MM.1S (cell line): ENCODE results near the gene TUBA4B.

Experiments
- DNase-seq: peaks from one replicate; pipeline ENCODE4 v3.0.0-alpha.2; 2015
- H2AFZ ChIP-seq: fragments of 300-600 bp; sonication (generic); 2 replicates; pipeline ENCODE4 v1.6.0; 2016; ENCODE audit warnings: antibody characterized with exemption, low read length
- H3F3A ChIP-seq: fragments of 300-600 bp; sonication (generic); 2 replicates; pipeline ENCODE4 v1.6.1; 2016; ENCODE audit warnings: mild to moderate bottlenecking, antibody characterized with exemption, low read length, moderate library complexity, mixed read lengths; ENCODE audit not compliant: insufficient read depth
- H3K27ac ChIP-seq: fragments of 300-600 bp; sonication (generic); 2 replicates; pipeline ENCODE4 v1.5.1; 2016; ENCODE audit warnings: mild to moderate bottlenecking, low read length
- H3K27me3 ChIP-seq: fragments of 300-600 bp; sonication (generic); replicated peaks from 2 replicates; pipeline ENCODE4 v1.6.0; 2016; ENCODE audit warnings: low read length; ENCODE audit not compliant: insufficient read depth
- H3K36me3 ChIP-seq: fragments of 300-600 bp; sonication (generic); replicated peaks from 2 replicates; pipeline ENCODE4 v1.6.1; 2016; ENCODE audit warnings: mild to moderate bottlenecking, low read length, mixed read lengths; ENCODE audit not compliant: insufficient read depth
- H3K4me1 ChIP-seq: fragments of 300-600 bp; sonication (generic); 2 replicates; pipeline ENCODE4 v1.6.1; 2016; ENCODE audit warnings: low read length, mixed read lengths
- H3K4me2 ChIP-seq: fragments of 300-600 bp; sonication (generic); 2 replicates; pipeline ENCODE4 v1.6.0; 2016; ENCODE audit warnings: low read depth, low read length
- H3K4me3 ChIP-seq: fragments of 300-600 bp; sonication (generic); 2 replicates; pipeline ENCODE4 v1.5.1; 2016; ENCODE audit warnings: low read length, mixed read lengths
- H3K79me2 ChIP-seq: fragments of 300-600 bp; sonication (generic); 2 replicates; pipeline ENCODE4 v1.6.1; 2016; ENCODE audit warnings: mixed run types, low read length, mixed read lengths
- H3K9ac ChIP-seq: fragments of 300-600 bp; sonication (generic); 2 replicates; pipeline ENCODE4 v1.6.1; 2016; ENCODE audit warnings: low read length, mixed read lengths
- H3K9me2 ChIP-seq: fragments of 300-600 bp; sonication (generic); replicated peaks from 2 replicates; pipeline ENCODE4 v1.6.1; 2016; ENCODE audit warnings: mild to moderate bottlenecking, low read length, mixed read lengths; ENCODE audit not compliant: insufficient read depth
- H3K9me3 ChIP-seq: fragments of 300-600 bp; sonication (generic); replicated peaks from 2 replicates; pipeline ENCODE4 v1.6.1; 2016; ENCODE audit warnings: mild to moderate bottlenecking, low read length, mixed read lengths; ENCODE audit not compliant: insufficient read depth
- H4K20me1 ChIP-seq: fragments of 300-600 bp; sonication (generic); 2 replicates; pipeline ENCODE4 v1.6.1; 2016; ENCODE audit warnings: mild to moderate bottlenecking, low read length, moderate library complexity, mixed read lengths; ENCODE audit not compliant: insufficient read depth
- CTCF ChIP-seq: fragments of 300-600 bp; sonication (generic); IDR thresholded peaks from 2 replicates; pipeline ENCODE4 v1.5.1; 2016; ENCODE audit warnings: antibody characterized with exemption, low read length, mixed read lengths
- EZH2 ChIP-seq: fragments of 300-600 bp; sonication (generic); optimal IDR thresholded peaks from 2 replicates; pipeline ENCODE3; 2017; ENCODE audit warnings: low read depth, mild to moderate bottlenecking, antibody characterized with exemption, low read length, mixed read lengths
- EZH2phosphoT487 ChIP-seq: fragments of 300-600 bp; sonication (generic); IDR thresholded peaks from 2 replicates; pipeline ENCODE4 v1.6.1; 2018; ENCODE audit warnings: antibody characterized with exemption, low read length

Gene TUBA4B

GRCh38 chr2:219314804-219315468 is 61.9 kb downstream of the TUBA4B start:
- no peak for DNase-seq
- Histone ChIP-seq H3K4me2 (no peak overlapping the region), H3K27me3 (peaks cover 16% of the 10 kb centered on the region), H3K36me3 (no peaks in the 10 kb centered on the region), H3K9ac (no peak overlapping the region), H3K79me2 (no peaks in the 10 kb centered on the region), H4K20me1 (no peaks in the 10 kb centered on the region), H3K9me2 (no peaks in the 10 kb centered on the region), H3F3A (no peaks in the 10 kb centered on the region), H3K4me3 (no peak overlapping the region), H3K27ac (no peak overlapping the region), H3K9me3 (no peaks in the 10 kb centered on the region), H2AFZ (no peak overlapping the region), H3K4me1 (no peaks in the 10 kb centered on the region)
- TF ChIP-seq EZH2phosphoT487 (no peak), EZH2 (no peak), CTCF (no peak)
